RPMI8226 (cell line): ENCODE results near the gene RNF14.

Experiments used
- DNase-seq: peaks from one replicate; pipeline ENCODE4 v3.0.0-alpha.2; 2015

RNF14 gene

GRCh38 chr5:141982626-141983025 is 13.7 kb downstream of the RNF14 start:
- no peak for DNase-seq

- DNase-seq, result no peak
Observed at GRCh38 chr5:141986072-141986471, 17.2 kb downstream of the RNF14 start.

GRCh38 chr5:141989720-141990119 is 20.8 kb downstream of the RNF14 start:
- DNase-seq, result no peak

GRCh38 chr5:141992349-141992963 is 23.6 kb downstream of the RNF14 start:
- DNase-seq, result peak; percentile 76

- no peak for DNase-seq
Observed at GRCh38 chr5:141994511-141995136, 25.7 kb downstream of the RNF14 start.

- DNase-seq, result no peak
Observed at GRCh38 chr5:141995656-141996055, 26.8 kb downstream of the RNF14 start.

GRCh38 chr5:141997358-141997960 is 28.6 kb downstream of the RNF14 start:
- DNase-seq, result no peak

- DNase-seq, result no peak
Observed at GRCh38 chr5:142000173-142000572, 31.3 kb downstream of the RNF14 start.

GRCh38 chr5:142000704-142001484 is 32.0 kb downstream of the RNF14 start:
- no peak for DNase-seq

- DNase-seq, result no peak
Observed at GRCh38 chr5:142003266-142003800, 34.4 kb downstream of the RNF14 start.

- DNase-seq, result no peak
Observed at GRCh38 chr5:142006363-142007236, 37.7 kb downstream of the RNF14 start.

GRCh38 chr5:142007237-142007544 is 38.3 kb downstream of the RNF14 start:
- DNase-seq, result no peak

- DNase-seq, result no peak
Observed at GRCh38 chr5:142008813-142009212, 39.9 kb downstream of the RNF14 start.

GRCh38 chr5:142009886-142010285 is 41.0 kb downstream of the RNF14 start:
- peak; percentile 27 for DNase-seq

- DNase-seq, result no peak
Observed at GRCh38 chr5:142011572-142012185, 42.8 kb downstream of the RNF14 start.

GRCh38 chr5:142012186-142012785 is 43.4 kb downstream of the RNF14 start:
- DNase-seq, result peak; percentile 57

- DNase-seq, result peak; percentile 91
Observed at GRCh38 chr5:142012792-142013388, 44.0 kb downstream of the RNF14 start, which contains the start of gene GNPDA1. Gene GNPDA1 (minus strand): TSS chr5:142013027. CDS start chr5:142012035, 992 bp downstream.

- DNase-seq, result peak; percentile 65
Observed at GRCh38 chr5:142013734-142014521, 45.0 kb downstream of the RNF14 start.

GRCh38 chr5:142014911-142015584 is 46.1 kb downstream of the RNF14 start:
- peak; percentile 84 for DNase-seq
